WERI-Rb-1 (cell line): ENCODE measurements around the gene ARNT2.

Experiments
- DNase-seq: peaks from one replicate; pipeline ENCODE4 v3.0.0-alpha.2; 2020
- H3K27ac ChIP-seq: fragments of 250-450 bp; sonication (Bioruptor Pico); 2 replicates; pipeline ENCODE4 v1.5.1; 2020; ENCODE audit warnings: mild to moderate bottlenecking, moderate library complexity
- H3K27me3 ChIP-seq: fragments of 250-450 bp; sonication (Bioruptor Pico); 2 replicates; pipeline ENCODE4 v1.5.1; 2021; ENCODE audit warnings: mild to moderate bottlenecking, low read depth, moderate library complexity; ENCODE audit not compliant: insufficient read depth, severe bottlenecking
- H3K36me3 ChIP-seq: fragments of 250-450 bp; sonication (Bioruptor Pico); 2 replicates; pipeline ENCODE4 v1.5.1; 2020; ENCODE audit warnings: mild to moderate bottlenecking, moderate library complexity
- H3K4me3 ChIP-seq: 2 replicates; pipeline ENCODE4 v1.5.1; 2011; ENCODE audit warnings: low read depth, mild to moderate bottlenecking, control low read depth, low read length
- H3K9me3 ChIP-seq: fragments of 250-450 bp; sonication (Bioruptor Pico); 2 replicates; pipeline ENCODE4 v1.5.1; 2021; ENCODE audit warnings: mild to moderate bottlenecking, moderate library complexity; ENCODE audit not compliant: severe bottlenecking
- TF ChIP-seq, protein P1 (sequence below): IDR thresholded peaks from 2 replicates; pipeline ENCODE4 v1.5.1; 2011; ENCODE audit warnings: low read depth, mild to moderate bottlenecking, control low read depth, inconsistent platforms, low read length

ARNT2 gene

GRCh38 chr15:80474224-80475215 is 70.3 kb downstream of the ARNT2 start:
- TF ChIP-seq, protein P1, sequence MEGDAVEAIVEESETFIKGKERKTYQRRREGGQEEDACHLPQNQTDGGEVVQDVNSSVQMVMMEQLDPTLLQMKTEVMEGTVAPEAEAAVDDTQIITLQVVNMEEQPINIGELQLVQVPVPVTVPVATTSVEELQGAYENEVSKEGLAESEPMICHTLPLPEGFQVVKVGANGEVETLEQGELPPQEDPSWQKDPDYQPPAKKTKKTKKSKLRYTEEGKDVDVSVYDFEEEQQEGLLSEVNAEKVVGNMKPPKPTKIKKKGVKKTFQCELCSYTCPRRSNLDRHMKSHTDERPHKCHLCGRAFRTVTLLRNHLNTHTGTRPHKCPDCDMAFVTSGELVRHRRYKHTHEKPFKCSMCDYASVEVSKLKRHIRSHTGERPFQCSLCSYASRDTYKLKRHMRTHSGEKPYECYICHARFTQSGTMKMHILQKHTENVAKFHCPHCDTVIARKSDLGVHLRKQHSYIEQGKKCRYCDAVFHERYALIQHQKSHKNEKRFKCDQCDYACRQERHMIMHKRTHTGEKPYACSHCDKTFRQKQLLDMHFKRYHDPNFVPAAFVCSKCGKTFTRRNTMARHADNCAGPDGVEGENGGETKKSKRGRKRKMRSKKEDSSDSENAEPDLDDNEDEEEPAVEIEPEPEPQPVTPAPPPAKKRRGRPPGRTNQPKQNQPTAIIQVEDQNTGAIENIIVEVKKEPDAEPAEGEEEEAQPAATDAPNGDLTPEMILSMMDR, result no peak
- no peak overlapping the region for H3K4me3 ChIP-seq
- H3K9me3 ChIP-seq, result peaks cover 3% of the 10 kb centered on the region
- H3K27me3 ChIP-seq, result no peaks in the 10 kb centered on the region
- no peak overlapping the region for H3K27ac ChIP-seq
- DNase-seq, result no peak
- H3K36me3 ChIP-seq, result peaks cover 23% of the 10 kb centered on the region

DNA sequence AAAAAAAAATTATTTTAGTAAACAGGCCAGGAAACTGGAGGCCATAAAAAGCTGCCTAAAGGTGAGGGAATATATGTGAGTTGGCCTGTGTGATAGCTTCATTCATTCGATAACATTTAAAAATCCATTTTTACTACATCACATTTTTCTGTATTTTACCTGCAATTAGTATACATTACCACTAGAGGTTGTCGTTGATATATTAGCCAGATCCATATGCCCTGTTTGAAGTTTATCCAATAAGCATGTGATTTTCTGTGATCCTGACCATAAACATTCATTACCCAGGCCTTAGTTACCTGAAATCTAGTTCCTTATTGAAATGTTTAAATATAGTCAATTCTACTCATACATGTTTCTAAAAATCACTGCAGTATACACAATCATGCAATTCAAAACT is 71.4 kb downstream of the ARNT2 start:
- Histone ChIP-seq H3K4me3 (no peak overlapping the region), H3K36me3 (peaks cover 19% of the 10 kb centered on the region), H3K27ac (no peak overlapping the region), H3K27me3 (no peaks in the 10 kb centered on the region), H3K9me3 (peaks cover 3% of the 10 kb centered on the region)
- TF ChIP-seq, protein P1, result no peak
- no peak for DNase-seq

- DNase-seq, result no peak
- Histone ChIP-seq H3K36me3 (peaks cover 14% of the 10 kb centered on the region), H3K4me3 (no peak overlapping the region), H3K27me3 (no peaks in the 10 kb centered on the region), H3K9me3 (peaks cover 3% of the 10 kb centered on the region), H3K27ac (no peak overlapping the region)
- TF ChIP-seq, protein P1, result no peak
Measured at GRCh38 chr15:80476036-80476435, 71.9 kb downstream of the ARNT2 start.

DNA sequence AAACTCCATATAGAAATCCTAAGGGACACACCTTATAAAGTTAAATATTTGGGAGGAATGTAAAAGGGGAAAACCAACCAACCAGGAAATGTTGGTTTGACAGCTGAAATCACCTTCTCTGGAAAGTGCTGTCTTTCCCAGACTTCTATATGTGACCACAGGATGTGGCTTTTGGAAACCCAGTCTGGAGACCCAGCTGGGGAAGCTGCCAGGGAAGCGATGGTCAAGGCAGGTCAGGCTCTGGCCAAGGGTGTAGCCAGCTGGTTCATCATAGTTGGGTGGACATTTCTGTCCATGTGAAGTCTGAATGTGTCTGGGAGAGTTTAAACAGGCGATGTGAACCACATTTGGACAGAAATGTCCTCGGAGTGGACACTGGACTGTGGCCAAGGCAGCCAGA is 73.9 kb downstream of the ARNT2 start:
- TF ChIP-seq, protein P1, result no peak
- Histone ChIP-seq H3K27me3 (no peaks in the 10 kb centered on the region), H3K9me3 (peaks cover 3% of the 10 kb centered on the region), H3K27ac (no peak overlapping the region), H3K36me3 (peaks cover 12% of the 10 kb centered on the region), H3K4me3 (no peak overlapping the region)
- no peak for DNase-seq

- Histone ChIP-seq H3K27ac (no peak overlapping the region), H3K9me3 (peaks cover 3% of the 10 kb centered on the region), H3K4me3 (no peak overlapping the region), H3K27me3 (no peaks in the 10 kb centered on the region), H3K36me3 (peaks cover 12% of the 10 kb centered on the region)
- TF ChIP-seq, protein P1, result no peak
- DNase-seq, result no peak
Measured at GRCh38 chr15:80479191-80479590, 75.0 kb downstream of the ARNT2 start.
